IPS-NIHi7 (cell line): ENCODE measurements around the gene WDR64.
A peak's percentile ranks its signal among the peaks of the same experiment; 100 is the strongest.

Experiments used
- DNase-seq: peaks from one replicate; pipeline ENCODE4 v3.0.0; 2012; ENCODE audit warnings: mixed read lengths; ENCODE audit errors: extremely low spot score

Gene WDR64

GRCh38 chr1:241630899-241631298, 21.2 kb upstream of the WDR64 start:
- DNase-seq: no peak

- no peak for DNase-seq
These were observed 20.4 kb upstream of the WDR64 start for GRCh38 chr1:241631674-241632073.

GRCh38 chr1:241632987-241633386, 19.1 kb upstream of the WDR64 start:
- DNase-seq: no peak

- no peak for DNase-seq
These were observed 16.4 kb upstream of the WDR64 start for GRCh38 chr1:241635556-241636152.

- DNase-seq: no peak
These were observed 15.8 kb upstream of the WDR64 start for GRCh38 chr1:241636291-241636690.

GRCh38 chr1:241637046-241637590, 15.0 kb upstream of the WDR64 start:
- DNase-seq: no peak

GRCh38 chr1:241637604-241638003, 14.5 kb upstream of the WDR64 start:
- DNase-seq: no peak

GRCh38 chr1:241638099-241638682, 13.9 kb upstream of the WDR64 start:
- DNase-seq: no peak

GRCh38 chr1:241638909-241639622, 13.0 kb upstream of the WDR64 start:
- DNase-seq: no peak

- peak; percentile 22 for DNase-seq
These were observed 12.4 kb upstream of the WDR64 start for GRCh38 chr1:241639623-241640148.

GRCh38 chr1:241640149-241640866, 11.8 kb upstream of the WDR64 start, which contains the start of the genes CHML and OPN3:
CHML (minus strand) TSS chr1:241640369; CDS start chr1:241635766, 4,603 bp downstream.
OPN3 (minus strand) TSS chr1:241640369; CDS start chr1:241640254, 115 bp downstream.
- DNase-seq: peak; percentile 98

GRCh38 chr1:241640867-241641622, 11.0 kb upstream of the WDR64 start:
- DNase-seq: no peak

- no peak for DNase-seq
These were observed 10.1 kb upstream of the WDR64 start for GRCh38 chr1:241641773-241642592.

- no peak for DNase-seq
These were observed 9.5 kb upstream of the WDR64 start for GRCh38 chr1:241642593-241642944.

GRCh38 chr1:241644259-241644658, 7.8 kb upstream of the WDR64 start:
- DNase-seq: no peak

GRCh38 chr1:241645199-241645598, 6.9 kb upstream of the WDR64 start:
- DNase-seq: no peak

GRCh38 chr1:241646201-241646600, 5.9 kb upstream of the WDR64 start:
- no peak for DNase-seq

GRCh38 chr1:241647658-241648057, 4.4 kb upstream of the WDR64 start:
- no peak for DNase-seq

GRCh38 chr1:241648159-241648558, 3.9 kb upstream of the WDR64 start:
- DNase-seq: no peak

- DNase-seq: no peak
These were observed 1.9 kb downstream of the WDR64 start for GRCh38 chr1:241654019-241654418.
